HEK293T (cell line): ENCODE data around the gene PTGDR2.

Source experiments
- ARNT ChIP-seq: fragments of 450-650 bp; IDR thresholded peaks from 2 replicates; pipeline ENCODE4 v1.6.1; 2017; ENCODE audit warnings: mild to moderate bottlenecking
- BHLHE40 ChIP-seq: fragments of 450-650 bp; IDR thresholded peaks from 2 replicates; pipeline ENCODE4 v1.6.1; 2016; ENCODE audit warnings: mild to moderate bottlenecking, moderate library complexity, borderline replicate concordance
- FOXA1 ChIP-seq: fragments of 450-650 bp; IDR thresholded peaks from 2 replicates; pipeline ENCODE4 v1.6.1; 2016; ENCODE audit warnings: mild to moderate bottlenecking
- FOXM1 ChIP-seq: fragments of 450-650 bp; IDR thresholded peaks from 2 replicates; pipeline ENCODE4 v1.6.1; 2017; ENCODE audit warnings: mild to moderate bottlenecking, borderline replicate concordance
- HDGF ChIP-seq: fragments of 450-650 bp; IDR thresholded peaks from 2 replicates; pipeline ENCODE4 v1.6.1; 2017; ENCODE audit warnings: antibody characterized with exemption, borderline replicate concordance
- LEF1 ChIP-seq: fragments of 450-650 bp; IDR thresholded peaks from 2 replicates; pipeline ENCODE4 v1.6.1; 2017; ENCODE audit warnings: mild to moderate bottlenecking, borderline replicate concordance
- NFRKB ChIP-seq: fragments of 450-650 bp; IDR thresholded peaks from 2 replicates; pipeline ENCODE4 v1.6.1; 2016; ENCODE audit warnings: mild to moderate bottlenecking, moderate library complexity
- SUZ12 ChIP-seq: fragments of 450-650 bp; IDR thresholded peaks from 2 replicates; pipeline ENCODE4 v1.6.1; 2016; ENCODE audit warnings: mild to moderate bottlenecking
- TARDBP ChIP-seq: fragments of 450-650 bp; IDR thresholded peaks from 2 replicates; pipeline ENCODE4 v1.6.1; 2016
- ZNF384 ChIP-seq: fragments of 450-650 bp; IDR thresholded peaks from 2 replicates; pipeline ENCODE4 v1.6.1; 2016

- TF ChIP-seq HDGF (no peak), NFRKB (no peak), ZNF384 (no peak), LEF1 (no peak), FOXA1 (no peak), BHLHE40 (no peak), FOXM1 (no peak), ARNT (no peak), TARDBP (no peak), SUZ12 (no peak)
Measured at GRCh38 chr11:60831143-60831500, 24.6 kb downstream of the PTGDR2 start.
